Dendritic cell treated with granulocyte-macrophage colony-stimulating factor and Interleukin-4, amounts not matched to agents 40 ng/mL and 50 ng/mL, for 4 days (primary cell): ENCODE measurements around the gene BANK1.

Experiments used
- H3K27ac Mint-ChIP-seq: one replicate; pipeline ENCODE4 v1.8.0; 2022; ENCODE audit warnings: mild to moderate bottlenecking, mixed read lengths
- H3K27me3 Mint-ChIP-seq: one replicate; pipeline ENCODE4 v1.8.0; 2022; ENCODE audit warnings: mild to moderate bottlenecking, mixed read lengths
- H3K36me3 Mint-ChIP-seq: one replicate; pipeline ENCODE4 v1.8.0; 2022; ENCODE audit warnings: low read depth, mixed read lengths
- H3K4me1 Mint-ChIP-seq: one replicate; pipeline ENCODE4 v1.8.0; 2022; ENCODE audit warnings: low read depth, mixed read lengths
- H3K4me3 Mint-ChIP-seq: one replicate; pipeline ENCODE4 v1.8.0; 2022; ENCODE audit warnings: mild to moderate bottlenecking, moderate library complexity, mixed read lengths
- H3K9me3 Mint-ChIP-seq: one replicate; pipeline ENCODE4 v1.8.0; 2022; ENCODE audit warnings: mixed read lengths
- intact Hi-C: fragments of 100-400 bp; cut with micrococcal nuclease; formaldehyde crosslinking; loops from one replicate; pipeline ENCODE4 v1.15.0; 2022

BANK1 gene

GRCh38 chr4:102007959-102008425 lies 217.5 kb downstream of the BANK1 start:
- H3K27me3 Mint-ChIP-seq, result no peaks in the 10 kb centered on the region
- H3K27ac Mint-ChIP-seq, result no peak overlapping the region
- no peaks in the 10 kb centered on the region for H3K4me1 Mint-ChIP-seq
- H3K4me3 Mint-ChIP-seq, result no peak overlapping the region
- no peaks in the 10 kb centered on the region for H3K36me3 Mint-ChIP-seq
- intact Hi-C loops, result no loop called here
- H3K9me3 Mint-ChIP-seq, result no peaks in the 10 kb centered on the region

- H3K4me1 Mint-ChIP-seq, result no peaks in the 10 kb centered on the region
- H3K36me3 Mint-ChIP-seq, result no peaks in the 10 kb centered on the region
- H3K9me3 Mint-ChIP-seq, result no peaks in the 10 kb centered on the region
- H3K27me3 Mint-ChIP-seq, result no peaks in the 10 kb centered on the region
- intact Hi-C loops, result no loop called here
- H3K4me3 Mint-ChIP-seq, result no peak overlapping the region
- H3K27ac Mint-ChIP-seq, result no peak overlapping the region
These were observed 218.2 kb downstream of the BANK1 start for GRCh38 chr4:102008711-102009110.

GRCh38 chr4:102022343-102022742 lies 231.8 kb downstream of the BANK1 start:
- Mint-ChIP-seq H3K27me3 (no peaks in the 10 kb centered on the region), H3K9me3 (no peaks in the 10 kb centered on the region), H3K27ac (no peak overlapping the region), H3K4me3 (no peak overlapping the region), H3K36me3 (no peaks in the 10 kb centered on the region), H3K4me1 (no peaks in the 10 kb centered on the region)
- intact Hi-C loops, result no loop called here

GRCh38 chr4:102027961-102028360 lies 237.4 kb downstream of the BANK1 start:
- Mint-ChIP-seq H3K4me3 (no peak overlapping the region), H3K4me1 (no peaks in the 10 kb centered on the region), H3K27me3 (no peaks in the 10 kb centered on the region), H3K9me3 (no peaks in the 10 kb centered on the region), H3K36me3 (no peaks in the 10 kb centered on the region), H3K27ac (no peak overlapping the region)
- intact Hi-C loops, result no loop called here

- H3K36me3 Mint-ChIP-seq, result no peaks in the 10 kb centered on the region
- intact Hi-C loops, result no loop called here
These were observed 240.9 kb downstream of the BANK1 start for GRCh38 chr4:102031406-102031805.

GRCh38 chr4:102036016-102036415 lies 245.5 kb downstream of the BANK1 start:
- H3K27ac Mint-ChIP-seq, result no peak overlapping the region
- H3K4me1 Mint-ChIP-seq, result no peaks in the 10 kb centered on the region
- intact Hi-C loops, result no loop called here

More at GRCh38 chr4:102031406-102031805, 240.9 kb downstream of the BANK1 start:
- no peaks in the 10 kb centered on the region for H3K4me1 Mint-ChIP-seq
- no peaks in the 10 kb centered on the region for H3K27me3 Mint-ChIP-seq
- no peaks in the 10 kb centered on the region for H3K9me3 Mint-ChIP-seq
- H3K4me3 Mint-ChIP-seq, result no peak overlapping the region
- H3K27ac Mint-ChIP-seq, result no peak overlapping the region

GRCh38 chr4:102036619-102037376 lies 246.3 kb downstream of the BANK1 start:
- H3K27me3 Mint-ChIP-seq, result no peaks in the 10 kb centered on the region
- intact Hi-C loops, result no loop called here
- H3K27ac Mint-ChIP-seq, result no peak overlapping the region
- no peaks in the 10 kb centered on the region for H3K36me3 Mint-ChIP-seq
- no peaks in the 10 kb centered on the region for H3K4me1 Mint-ChIP-seq
- H3K9me3 Mint-ChIP-seq, result no peaks in the 10 kb centered on the region
- no peak overlapping the region for H3K4me3 Mint-ChIP-seq

More at GRCh38 chr4:102036016-102036415, 245.5 kb downstream of the BANK1 start:
- Mint-ChIP-seq H3K9me3 (no peaks in the 10 kb centered on the region), H3K27me3 (no peaks in the 10 kb centered on the region), H3K36me3 (no peaks in the 10 kb centered on the region), H3K4me3 (no peak overlapping the region)

- H3K36me3 Mint-ChIP-seq, result no peaks in the 10 kb centered on the region
- intact Hi-C loops, result no loop called here
These were observed 247.0 kb downstream of the BANK1 start for GRCh38 chr4:102037566-102037965.

GRCh38 chr4:102042871-102043802 lies 252.6 kb downstream of the BANK1 start:
- Mint-ChIP-seq H3K9me3 (no peaks in the 10 kb centered on the region), H3K27ac (no peak overlapping the region), H3K27me3 (no peaks in the 10 kb centered on the region), H3K36me3 (no peaks in the 10 kb centered on the region), H3K4me3 (no peak overlapping the region), H3K4me1 (no peaks in the 10 kb centered on the region)
- intact Hi-C loops, result no loop called here

More at GRCh38 chr4:102037566-102037965, 247.0 kb downstream of the BANK1 start:
- H3K4me3 Mint-ChIP-seq, result no peak overlapping the region
- no peak overlapping the region for H3K27ac Mint-ChIP-seq
- H3K4me1 Mint-ChIP-seq, result no peaks in the 10 kb centered on the region
- H3K9me3 Mint-ChIP-seq, result no peaks in the 10 kb centered on the region
- no peaks in the 10 kb centered on the region for H3K27me3 Mint-ChIP-seq

GRCh38 chr4:102047616-102048015 lies 257.1 kb downstream of the BANK1 start:
- no peaks in the 10 kb centered on the region for H3K36me3 Mint-ChIP-seq
- H3K4me3 Mint-ChIP-seq, result no peak overlapping the region
- H3K4me1 Mint-ChIP-seq, result no peaks in the 10 kb centered on the region
- H3K9me3 Mint-ChIP-seq, result no peaks in the 10 kb centered on the region
- no peak overlapping the region for H3K27ac Mint-ChIP-seq
- intact Hi-C loops, result no loop called here
- H3K27me3 Mint-ChIP-seq, result no peaks in the 10 kb centered on the region

GRCh38 chr4:102055805-102056204 lies 265.3 kb downstream of the BANK1 start:
- Mint-ChIP-seq H3K27me3 (no peaks in the 10 kb centered on the region), H3K36me3 (no peaks in the 10 kb centered on the region), H3K4me3 (no peak overlapping the region), H3K4me1 (no peaks in the 10 kb centered on the region), H3K27ac (no peak overlapping the region), H3K9me3 (no peaks in the 10 kb centered on the region)
- intact Hi-C loops, result no loop called here

- Mint-ChIP-seq H3K36me3 (no peaks in the 10 kb centered on the region), H3K4me3 (no peak overlapping the region), H3K27ac (no peak overlapping the region), H3K27me3 (no peaks in the 10 kb centered on the region), H3K4me1 (no peaks in the 10 kb centered on the region), H3K9me3 (no peaks in the 10 kb centered on the region)
- intact Hi-C loops, result no loop called here
These were observed 266.6 kb downstream of the BANK1 start for GRCh38 chr4:102057122-102057521.

- no peaks in the 10 kb centered on the region for H3K4me1 Mint-ChIP-seq
- H3K27me3 Mint-ChIP-seq, result no peaks in the 10 kb centered on the region
- H3K9me3 Mint-ChIP-seq, result no peaks in the 10 kb centered on the region
- H3K36me3 Mint-ChIP-seq, result no peaks in the 10 kb centered on the region
- no peak overlapping the region for H3K4me3 Mint-ChIP-seq
- intact Hi-C loops, result no loop called here
- no peak overlapping the region for H3K27ac Mint-ChIP-seq
These were observed 270.6 kb downstream of the BANK1 start for GRCh38 chr4:102061133-102061532.

GRCh38 chr4:102064747-102065442 lies 274.4 kb downstream of the BANK1 start:
- intact Hi-C loops, result no loop called here
- no peaks in the 10 kb centered on the region for H3K27me3 Mint-ChIP-seq
- no peaks in the 10 kb centered on the region for H3K36me3 Mint-ChIP-seq
- H3K27ac Mint-ChIP-seq, result no peak overlapping the region
- no peak overlapping the region for H3K4me3 Mint-ChIP-seq
- no peaks in the 10 kb centered on the region for H3K9me3 Mint-ChIP-seq
- no peaks in the 10 kb centered on the region for H3K4me1 Mint-ChIP-seq
